T47D (cell line): Measurements from ENCODE around the gene CRB3.

Experiments used
- DNase-seq, 2 experiments: peaks; one replicate each; pipeline versions ENCODE4 v3.0.0 to v3.0.0-alpha.2; 2011 to 2012; ENCODE audit warnings: low read depth in 1 of 2, low spot score in 1 of 2
- JUND ChIP-seq: IDR thresholded peaks from 2 replicates; pipeline ENCODE4 v1.6.1; 2012; ENCODE audit warnings: low read depth
- in situ Hi-C: cut with HindIII; loops from 2 replicates; pipeline ENCODE4 v1.10.0; 2016; ENCODE audit warnings: low sequenced_read_pairs, low pct_unique_long_range_greater_than_20kb

CRB3 gene

GRCh38 chr19:6443986-6444385 is 20.1 kb upstream of the CRB3 start:
- no peak for DNase-seq
- in situ Hi-C loops, result no loop called here
- TF ChIP-seq JUND, result no peak

- in situ Hi-C loops, result no loop called here
- no peak for DNase-seq
- no peak for TF ChIP-seq JUND
These were observed 17.6 kb upstream of the CRB3 start for GRCh38 chr19:6446452-6446851.

GRCh38 chr19:6448045-6448444 is 16.0 kb upstream of the CRB3 start:
- DNase-seq, result no peak
- in situ Hi-C loops, result no loop called here
- no peak for TF ChIP-seq JUND

- in situ Hi-C loops, result no loop called here
- no peak for DNase-seq
- no peak for TF ChIP-seq JUND
These were observed 13.9 kb upstream of the CRB3 start for GRCh38 chr19:6450166-6450565.

GRCh38 chr19:6451583-6452222 is 12.4 kb upstream of the CRB3 start:
- DNase-seq, result no peak
- in situ Hi-C loops, result no loop called here
- TF ChIP-seq JUND, result no peak

GRCh38 chr19:6452223-6452614 is 11.9 kb upstream of the CRB3 start:
- DNase-seq, result no peak
- no peak for TF ChIP-seq JUND
- in situ Hi-C loops, result no loop called here

- TF ChIP-seq JUND, result no peak
- in situ Hi-C loops, result no loop called here
- DNase-seq, result no peak
These were observed 11.2 kb upstream of the CRB3 start for GRCh38 chr19:6452899-6453298.

GRCh38 chr19:6453951-6454565 is 10.0 kb upstream of the CRB3 start:
- no peak for TF ChIP-seq JUND
- DNase-seq, result no peak
- in situ Hi-C loops, result no loop called here

GRCh38 chr19:6455924-6456323 is 8.1 kb upstream of the CRB3 start:
- DNase-seq, result no peak
- no peak for TF ChIP-seq JUND
- in situ Hi-C loops, result no loop called here

GRCh38 chr19:6457958-6458694 is 5.9 kb upstream of the CRB3 start:
- in situ Hi-C loops, result no loop called here
- TF ChIP-seq JUND, result no peak
- no peak for DNase-seq

GRCh38 chr19:6458695-6459261 is 5.3 kb upstream of the CRB3 start:
- in situ Hi-C loops, result no loop called here
- DNase-seq, result no peak
- no peak for TF ChIP-seq JUND

- no peak for TF ChIP-seq JUND
- in situ Hi-C loops, result no loop called here
- DNase-seq, result peak; percentile 82 to 84
These were observed 4.6 kb upstream of the CRB3 start, which contains the start of gene SLC25A23 for GRCh38 chr19:6459262-6460098. TSS of gene SLC25A23 (minus strand) at chr19:6459792. CDS start at chr19:6459628, 164 bp downstream.
